Naive thymus-derived CD4-positive, alpha-beta T cell (primary cell): Measurements from ENCODE around the gene STPG3. TPM values are rescaled to one million over a fixed set of nuclear protein-coding genes. Genes with fewer than 3 reads are reported as not detected.
"Not testable (repeated sequence)": the region's sequence is repeated elsewhere in the genome, so short reads cannot be mapped to it uniquely, and the experiment has no call there.

Source experiments
- ATAC-seq: fragments of 150-1000 bp; cut with Tn5 transposase; 2 replicates; pipeline ENCODE4 v1.10.0; 2021; ENCODE audit warnings: mild to moderate bottlenecking, moderate library complexity
- CTCF ChIA-PET: fragments of 350-600 bp; sonication (Branson Sonifier 250); formaldehyde crosslinking; loops from one replicate; lab custom pipeline; 2021; ENCODE audit warnings: antibody characterized with exemption; lab: Charles Lee
- POLR2A ChIA-PET: fragments of 350-600 bp; sonication (Branson Sonifier 250); formaldehyde crosslinking; loops from one replicate; lab custom pipeline; 2021; ENCODE audit warnings: antibody characterized with exemption, inconsistent platforms; lab: Charles Lee
- DNase-seq, 9 donors: peaks; one replicate each; pipeline versions ENCODE4 v3.0.0 to v3.0.0-alpha.2; 2020 to 2022; ENCODE audit warnings: mixed read lengths in 1 of 9
- H3K27ac ChIP-seq: one replicate; pipeline ENCODE4 v1.7.0; 2013; ENCODE audit warnings: mild to moderate bottlenecking, low read depth, low read length, moderate library complexity
- H3K27me3 ChIP-seq, 2 donors: one replicate each; pipeline ENCODE4 v1.7.0; 2013; ENCODE audit warnings: low read length in 2 of 2, mild to moderate bottlenecking in 2 of 2, moderate library complexity in 2 of 2; ENCODE audit not compliant: control insufficient read depth in 2 of 2, insufficient read depth in 2 of 2
- H3K36me3 ChIP-seq, 3 experiments: 1 replicate in 2 of 3; 2 replicates in 1 of 3; pipeline ENCODE4 v1.7.0; 2013; ENCODE audit warnings: low read length in 3 of 3, mild to moderate bottlenecking in 3 of 3, moderate library complexity in 1 of 3; ENCODE audit not compliant: insufficient read depth in 3 of 3, control insufficient read depth in 2 of 3
- H3K4me1 ChIP-seq, 2 donors: one replicate each; pipeline ENCODE4 v1.7.0; 2013; ENCODE audit warnings: low read length in 2 of 2, mild to moderate bottlenecking in 2 of 2, moderate library complexity in 1 of 2; ENCODE audit not compliant: control insufficient read depth in 2 of 2, insufficient read depth in 2 of 2
- H3K4me3 ChIP-seq: 2 replicates; pipeline ENCODE4 v1.7.0; 2013; ENCODE audit warnings: mild to moderate bottlenecking, low read length
- H3K9me3 ChIP-seq, 3 experiments: 1 replicate in 2 of 3; 2 replicates in 1 of 3; pipeline ENCODE4 v1.7.0; 2013; ENCODE audit warnings: low read length in 3 of 3; ENCODE audit not compliant: control insufficient read depth in 2 of 3
- H3K27ac Mint-ChIP-seq, 9 donors: one replicate each; pipeline ENCODE4 v1.8.0; 2020 to 2022; ENCODE audit warnings: mixed read lengths in 9 of 9, mild to moderate bottlenecking in 8 of 9, moderate library complexity in 5 of 9, inconsistent platforms in 2 of 9
- H3K27me3 Mint-ChIP-seq, 5 donors: one replicate each; pipeline ENCODE4 v1.8.0; 2021 to 2022; ENCODE audit warnings: mixed read lengths in 5 of 5, mild to moderate bottlenecking in 1 of 5
- H3K36me3 Mint-ChIP-seq, 5 donors: one replicate each; pipeline ENCODE4 v1.8.0; 2020 to 2022; ENCODE audit warnings: mixed read lengths in 5 of 5, mild to moderate bottlenecking in 3 of 5, inconsistent platforms in 1 of 5
- H3K4me1 Mint-ChIP-seq, 7 donors: one replicate each; pipeline ENCODE4 v1.8.0; 2020 to 2022; ENCODE audit warnings: mixed read lengths in 7 of 7, mild to moderate bottlenecking in 3 of 7, inconsistent platforms in 1 of 7
- H3K4me3 Mint-ChIP-seq, 10 donors: one replicate each; pipeline ENCODE4 v1.8.0; 2020 to 2022; ENCODE audit warnings: mild to moderate bottlenecking in 10 of 10, mixed read lengths in 10 of 10, moderate library complexity in 6 of 10, inconsistent platforms in 2 of 10
- H3K9me3 Mint-ChIP-seq, 11 donors: one replicate each; pipeline ENCODE4 v1.8.0; 2020 to 2022; ENCODE audit warnings: mixed read lengths in 11 of 11, mild to moderate bottlenecking in 4 of 11, inconsistent platforms in 1 of 11, moderate library complexity in 1 of 11
- intact Hi-C, 2 donors: fragments of 100-400 bp; cut with micrococcal nuclease; formaldehyde crosslinking; loops; one replicate each; pipeline ENCODE4 v1.15.1; 2023
- polyA plus RNA-seq, 2 donors: library from polyadenylated mRNA; unstranded; fragments of 300-500 nt; fragmentation: Illumina TruSeq; gene quantifications; one replicate each; pipeline ENCODE4 v1.2.3, GENCODE V29; 2021
- total RNA-seq, 6 experiments: library from RNA in 5 of 6; stranded (reverse) in 5 of 6; gene quantifications; 1 replicate in 5 of 6; 2 replicates in 1 of 6; pipeline ENCODE4 v1.2.3 and lab custom pipeline; 2021 to 2026

STPG3 gene
- total and polyA plus RNA-seq, 7 experiments from 2014 or later: not detected

DNA sequence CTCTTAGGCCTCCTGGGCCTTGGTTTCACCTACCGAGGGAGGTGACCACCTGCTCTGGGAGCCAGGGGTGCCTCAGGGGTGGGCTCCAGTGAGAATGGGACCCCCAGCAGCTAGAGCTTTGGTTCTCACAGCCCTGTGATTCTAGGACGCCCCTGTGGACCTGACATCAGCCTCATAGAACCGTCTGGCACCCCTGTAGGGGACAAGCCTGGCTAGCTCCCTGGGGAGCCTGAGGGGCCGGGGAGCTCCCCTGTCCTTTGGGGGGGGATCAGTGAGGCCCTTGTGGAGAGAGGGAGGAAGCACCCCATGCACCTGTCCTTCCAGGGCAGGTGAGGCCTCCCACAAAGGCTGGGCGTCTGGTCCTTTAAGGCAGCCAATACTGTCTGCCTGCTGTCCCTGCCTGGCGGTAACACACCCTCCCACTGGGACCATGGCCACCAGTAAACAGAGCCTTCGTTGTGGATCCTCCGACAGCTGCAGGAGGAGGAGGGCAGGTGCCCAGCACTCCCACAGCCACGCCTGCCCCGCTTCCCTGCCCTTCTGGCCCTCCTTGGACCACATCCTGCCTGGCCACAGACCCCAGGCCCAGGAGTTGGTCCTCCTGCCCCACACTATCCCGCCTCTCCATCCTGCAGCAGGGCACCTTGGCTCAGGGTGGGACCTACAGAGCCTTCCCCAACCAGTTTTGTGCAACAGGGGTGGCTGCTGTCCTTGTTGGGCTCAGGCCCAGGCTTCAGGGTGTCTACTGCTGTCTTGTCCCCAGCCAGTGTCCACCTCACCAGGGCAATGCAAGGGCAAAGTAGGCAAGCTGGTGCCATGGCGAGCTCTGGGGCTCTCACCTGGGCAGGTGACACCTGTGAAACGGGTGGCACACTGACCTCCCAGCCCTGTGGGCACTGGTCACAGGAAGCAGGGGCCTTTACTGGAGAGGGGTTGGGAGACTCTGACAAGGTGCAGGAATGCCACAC, 13.0 kb upstream of the STPG3 start:
- Histone ChIP-seq H3K27ac (no peak overlapping the region), H3K36me3 (peaks cover 0 to 11% (median 9%) of the 10 kb centered on the region in 3 experiments), H3K9me3 (no peaks in the 10 kb centered on the region), H3K4me1 (peaks cover 15 to 24% of the 10 kb centered on the region in 2 donors), H3K27me3 (no peaks in the 10 kb centered on the region), H3K4me3 (no peak overlapping the region)
- DNase-seq (no peak), ATAC-seq (no peak)
- POLR2A ChIA-PET: interaction anchor here (0.9 to 10.7 kb wide), 4 partner anchors 14 to 152 kb away, joined by 3 to 168 read pairs (median 12); partner anchors contain the start of genes ANAPC2, MAN1B1, NELFB and SSNA1
- Mint-ChIP-seq H3K4me1 (peaks cover 9 to 26% (median 20%) of the 10 kb centered on the region in 7 donors), H3K36me3 (peaks cover 0 to 11% (median 4%) of the 10 kb centered on the region in 5 donors), H3K4me3 (peak overlapping the region in 3 of 10 donors; percentile 12 to 66 (median 50)), H3K9me3 (peaks cover 0 to 8% (median 0%) of the 10 kb centered on the region in 11 donors), H3K27ac (peak overlapping the region in 1 of 9 donors; percentile 36), H3K27me3 (peaks cover 0 to 9% (median 0%) of the 10 kb centered on the region in 5 donors)
- intact Hi-C loops: loop anchor here in 1 of 2 donors (5.0 kb wide), 1 partner anchor 191 kb away; the partner anchor contains the start of gene NPDC1
- CTCF ChIA-PET: interaction anchor here (0.6 to 2.2 kb wide), 8 partner anchors 9 to 199 kb away, joined by 3 to 13 read pairs (median 4); partner anchors contain the start of gene RNF224

DNA sequence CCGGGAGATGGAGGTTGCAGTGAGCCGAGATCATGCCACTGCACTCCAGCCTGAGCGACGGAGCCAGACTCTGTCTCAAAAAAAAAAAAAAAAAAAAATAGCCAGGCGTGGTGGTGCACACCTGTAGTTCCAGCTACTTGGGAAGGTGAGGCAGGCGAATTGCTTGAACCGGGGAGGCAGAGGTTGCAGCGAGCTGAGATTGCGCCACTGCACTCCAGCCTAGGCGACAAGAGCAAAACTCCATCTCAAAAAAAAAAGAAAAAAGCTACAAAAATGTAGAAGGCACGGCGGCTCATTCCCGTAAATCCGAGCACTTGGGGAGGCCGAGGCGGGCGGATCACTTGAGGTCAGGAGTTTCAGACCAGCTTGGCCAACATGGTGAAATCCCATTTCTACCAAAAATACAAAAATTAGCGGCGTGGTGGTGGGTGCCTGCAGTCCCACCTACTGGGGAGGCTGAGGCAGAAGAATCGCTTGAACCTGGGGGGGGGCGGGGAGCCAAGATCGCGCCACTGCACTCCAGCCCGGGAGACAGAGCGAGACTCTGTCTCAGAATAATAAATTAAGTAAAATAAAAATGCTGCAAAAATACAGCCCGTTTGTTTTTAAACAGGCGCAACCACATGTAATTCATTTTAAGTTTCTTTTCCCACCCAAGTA, 11.4 kb upstream of the STPG3 start:
- H3K27ac ChIP-seq: peak overlapping the region; percentile 83
- H3K27me3 ChIP-seq, DNase-seq, H3K9me3 Mint-ChIP-seq, H3K27me3 Mint-ChIP-seq, H3K9me3 ChIP-seq, ATAC-seq: not testable (repeated sequence)
- Mint-ChIP-seq H3K27ac (peak overlapping the region in 6 of 9 donors; percentile 52 to 69 (median 62)), H3K4me3 (peak overlapping the region; percentile 70 to 93 (median 82)), H3K4me1 (peaks cover 12 to 35% (median 21%) of the 10 kb centered on the region in 7 donors), H3K36me3 (peaks cover 0 to 14% (median 4%) of the 10 kb centered on the region in 5 donors)
- peak overlapping the region; percentile 72 for H3K4me3 ChIP-seq
- CTCF ChIA-PET: interaction anchor here (0.7 to 1.3 kb wide), 4 partner anchors 15 to 454 kb away, joined by 3 to 9 read pairs (median 5); partner anchors contain the start of gene NELFB
- intact Hi-C loops: loop anchor here (2.0 to 5.0 kb wide), 6 partner anchors 51 to 827 kb away; partner anchors contain the start of genes ANAPC2 (in 1 of the 2), ARRDC1 (in 1 of the 2), ENTR1 (in 1 of the 2) and NPDC1 (in 1 of the 2)
- POLR2A ChIA-PET: interaction anchor here (0.6 to 10.7 kb wide), 17 partner anchors 14 to 248 kb away, joined by 3 to 168 read pairs (median 9); partner anchors contain the start of genes ANAPC2, EXD3, MAN1B1 and NELFB
- H3K36me3 ChIP-seq: peaks cover 0 to 19% (median 9%) of the 10 kb centered on the region in 3 experiments
- peaks cover 15 to 24% of the 10 kb centered on the region in 2 donors for H3K4me1 ChIP-seq

DNA sequence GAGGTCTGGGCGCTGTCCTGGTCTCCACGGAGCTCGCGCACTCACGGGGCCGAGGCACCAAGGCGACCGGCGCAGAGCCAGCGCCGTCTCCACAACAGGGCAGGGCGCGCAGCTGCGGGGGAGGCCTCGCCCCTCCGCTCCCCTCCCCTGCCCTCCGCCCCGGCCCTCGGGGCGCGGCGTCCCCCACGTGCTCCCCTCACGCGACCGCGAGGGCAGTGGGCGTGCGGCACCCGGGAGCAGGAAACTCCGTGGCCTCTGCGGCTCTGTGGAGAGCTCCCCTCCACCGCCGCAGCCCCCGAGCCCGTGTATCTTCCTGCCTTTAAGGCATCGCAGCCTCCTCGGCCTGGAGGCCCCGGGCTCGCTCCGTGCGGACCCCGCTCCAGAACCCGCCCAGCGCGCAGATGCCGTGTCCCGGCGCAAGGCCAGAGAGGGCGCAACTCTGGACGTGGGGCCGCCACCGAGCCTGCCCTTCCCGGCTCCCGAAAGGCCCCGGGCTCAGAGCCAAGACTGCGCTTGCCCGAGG, 10.7 kb upstream of the STPG3 start:
- peaks cover 12 to 35% (median 21%) of the 10 kb centered on the region in 7 donors for H3K4me1 Mint-ChIP-seq
- CTCF ChIA-PET: interaction anchor here (0.6 to 1.3 kb wide), 6 partner anchors 14 to 450 kb away, joined by 3 to 9 read pairs (median 4); partner anchors contain the start of gene NELFB
- H3K4me3 Mint-ChIP-seq: peak overlapping the region; percentile 70 to 93 (median 82)
- Histone ChIP-seq H3K36me3 (peaks cover 0 to 19% (median 9%) of the 10 kb centered on the region in 3 experiments), H3K4me1 (peaks cover 15 to 24% of the 10 kb centered on the region in 2 donors), H3K27me3 (no peaks in the 10 kb centered on the region), H3K9me3 (no peaks in the 10 kb centered on the region), H3K4me3 (peak overlapping the region; percentile 72), H3K27ac (peak overlapping the region; percentile 83)
- peak; percentile 33 for ATAC-seq
- peak in 7 of 9 donors; percentile 59 to 81 (median 72) for DNase-seq
- peaks cover 0 to 14% (median 4%) of the 10 kb centered on the region in 5 donors for H3K36me3 Mint-ChIP-seq
- H3K27me3 Mint-ChIP-seq: peaks cover 0 to 4% (median 0%) of the 10 kb centered on the region in 5 donors
- intact Hi-C loops: loop anchor here (2.0 to 5.0 kb wide), 5 partner anchors 52 to 828 kb away; partner anchors contain the start of genes ANAPC2 (in 1 of the 2), ARRDC1 (in 1 of the 2), ENTR1 (in 1 of the 2) and NRARP (in 1 of the 2)
- peaks cover 0 to 9% (median 0%) of the 10 kb centered on the region in 11 donors for H3K9me3 Mint-ChIP-seq
- H3K27ac Mint-ChIP-seq: peak overlapping the region in 8 of 9 donors; percentile 52 to 94 (median 67)
- POLR2A ChIA-PET: interaction anchor here (0.7 to 10.7 kb wide), 36 partner anchors 13 to 707 kb away, joined by 3 to 168 read pairs (median 4); partner anchors contain the start of genes ANAPC2, CYSRT1, EXD3 and MAN1B1

GRCh38 chr9:137240841-137241489, 10.1 kb upstream of the STPG3 start, which contains the start of gene TUBB4B:
TSS of gene TUBB4B (plus strand) at chr9:137241287. CDS start at chr9:137241361, 74 bp downstream.
- Mint-ChIP-seq H3K9me3 (peaks cover 0 to 9% (median 0%) of the 10 kb centered on the region in 11 donors), H3K4me3 (peak within 1 kb of the TSS; percentile 83 to 97 (median 92)), H3K4me1 (peaks cover 12 to 35% (median 21%) of the 10 kb centered on the region in 7 donors), H3K27ac (peak within 1 kb of the TSS; percentile 82 to 94 (median 93)), H3K27me3 (peaks cover 0 to 4% (median 0%) of the 10 kb centered on the region in 5 donors), H3K36me3 (peaks cover 0 to 14% (median 4%) of the 10 kb centered on the region in 5 donors)
- H3K4me3 ChIP-seq: peak within 1 kb of the TSS; percentile 72
- POLR2A ChIA-PET: interaction anchor here (0.7 to 10.7 kb wide), 37 partner anchors 12 to 708 kb away, joined by 3 to 168 read pairs (median 4); partner anchors contain the start of genes ANAPC2, CYSRT1, EXD3 and MAN1B1
- no peaks in the 10 kb centered on the region for H3K27me3 ChIP-seq
- H3K4me1 ChIP-seq: peaks cover 15 to 23% of the 10 kb centered on the region in 2 donors
- no peaks in the 10 kb centered on the region for H3K9me3 ChIP-seq
- peak; percentile 87 for ATAC-seq
- peak; percentile 87 to 99 (median 98) for DNase-seq
- peak within 1 kb of the TSS; percentile 83 for H3K27ac ChIP-seq
- H3K36me3 ChIP-seq: peaks cover 0 to 19% (median 9%) of the 10 kb centered on the region in 3 experiments
- intact Hi-C loops: loop anchor here (1.0 to 5.0 kb wide), 16 partner anchors 14 to 829 kb away; partner anchors contain the start of genes ANAPC2 (in 2 of the 2), MAN1B1 (in 2 of the 2), NDOR1 (in 2 of the 2) and NELFB (in 2 of the 2)
- CTCF ChIA-PET: interaction anchor here (0.6 to 1.3 kb wide), 4 partner anchors 13 to 145 kb away, joined by 4 to 9 read pairs (median 5); partner anchors contain the start of gene NELFB
